Astrocyte (in vitro differentiated cells and primary cell): ENCODE results near the gene TLK2. TPM values are rescaled to one million over a fixed set of nuclear protein-coding genes. Genes with fewer than 3 reads are reported as not detected.
A peak's percentile ranks its signal among the peaks of the same experiment; 100 is the strongest.
"Not testable (repeated sequence)": the region's sequence is repeated elsewhere in the genome, so short reads cannot be mapped to it uniquely, and the experiment has no call there.

Source experiments
- DNase-seq: peaks from one replicate; pipeline ENCODE4 v3.0.0-alpha.2; 2010; ENCODE audit warnings: low read depth
- FAIRE-seq: peaks from 2 replicates; lab custom pipeline; 2011; peaks lifted over from hg19 to GRCh38; lab: Jason Lieb, UNC
- H2AFZ ChIP-seq: 2 replicates; pipeline ENCODE4 v1.6.0; 2012; ENCODE audit warnings: low read depth, low read length, inconsistent platforms
- H3K27ac ChIP-seq: 2 replicates; pipeline ENCODE4 v1.5.1; 2011; ENCODE audit warnings: low read depth, low read length, inconsistent platforms
- H3K27me3 ChIP-seq: 2 replicates; pipeline ENCODE4 v1.6.0; 2011; ENCODE audit warnings: low read length, inconsistent platforms; ENCODE audit not compliant: insufficient read depth
- H3K36me3 ChIP-seq: 2 replicates; pipeline ENCODE4 v1.5.1; 2011; ENCODE audit warnings: low read length, inconsistent platforms; ENCODE audit not compliant: insufficient read depth
- H3K4me1 ChIP-seq: 2 replicates; pipeline ENCODE4 v1.5.1; 2011; ENCODE audit warnings: low read length, inconsistent platforms; ENCODE audit not compliant: insufficient read depth
- H3K4me2 ChIP-seq: 2 replicates; pipeline ENCODE4 v1.6.0; 2012; ENCODE audit warnings: low read length, inconsistent platforms
- H3K4me3 ChIP-seq: 2 replicates; pipeline ENCODE4 v1.5.1; 2011; ENCODE audit warnings: low read depth, mild to moderate bottlenecking, low read length, inconsistent platforms; ENCODE audit not compliant: insufficient read depth
- H3K79me2 ChIP-seq: 2 replicates; pipeline ENCODE4 v1.6.0; 2012; ENCODE audit warnings: mild to moderate bottlenecking, low read length, inconsistent platforms; ENCODE audit not compliant: insufficient read depth
- H3K9ac ChIP-seq: 2 replicates; pipeline ENCODE4 v1.6.0; 2012; ENCODE audit warnings: mild to moderate bottlenecking, low read length, inconsistent platforms
- H3K9me3 ChIP-seq: 2 replicates; pipeline ENCODE4 v1.5.1; 2012; ENCODE audit warnings: low read depth, mild to moderate bottlenecking, low read length, inconsistent platforms; ENCODE audit not compliant: insufficient read depth
- H4K20me1 ChIP-seq: 2 replicates; pipeline ENCODE4 v1.6.0; 2012; ENCODE audit warnings: low read length, inconsistent platforms; ENCODE audit not compliant: insufficient read depth
- H3K27ac Mint-ChIP-seq: one replicate; pipeline ENCODE4 v1.8.0; 2021; ENCODE audit warnings: mild to moderate bottlenecking, mixed read lengths; ENCODE audit not compliant: unreplicated experiment
- H3K27me3 Mint-ChIP-seq: one replicate; pipeline ENCODE4 v1.8.0; 2021; ENCODE audit warnings: low read depth, mixed read lengths; ENCODE audit not compliant: unreplicated experiment
- H3K36me3 Mint-ChIP-seq: one replicate; pipeline ENCODE4 v1.8.0; 2021; ENCODE audit warnings: low read depth, mixed read lengths; ENCODE audit not compliant: unreplicated experiment
- H3K4me1 Mint-ChIP-seq: one replicate; pipeline ENCODE4 v1.8.0; 2021; ENCODE audit warnings: low read depth, mixed read lengths; ENCODE audit not compliant: unreplicated experiment
- H3K4me3 Mint-ChIP-seq: one replicate; pipeline ENCODE4 v1.8.0; 2021; ENCODE audit warnings: mild to moderate bottlenecking, moderate library complexity, mixed read lengths; ENCODE audit not compliant: unreplicated experiment
- H3K9me3 Mint-ChIP-seq: one replicate; pipeline ENCODE4 v1.8.0; 2021; ENCODE audit warnings: mild to moderate bottlenecking, mixed read lengths; ENCODE audit not compliant: unreplicated experiment
- CTCF ChIP-seq: IDR thresholded peaks from 2 replicates; pipeline ENCODE4 v1.5.1; 2011; ENCODE audit warnings: low read depth, mild to moderate bottlenecking, inconsistent platforms, low read length, moderate library complexity; ENCODE audit not compliant: insufficient read depth
- EZH2 ChIP-seq: IDR thresholded peaks from 2 replicates; pipeline ENCODE4 v1.6.1; 2012; ENCODE audit warnings: mild to moderate bottlenecking, low read length, inconsistent platforms; ENCODE audit not compliant: insufficient read depth
- total RNA-seq: library from RNA; stranded (reverse); gene quantifications from 2 replicates; pipeline ENCODE4 v1.2.1, GENCODE V29; 2021

TLK2 gene
- total RNA-seq, 1 donor from 2014 or later, result 53.0 TPM

- not testable (repeated sequence) for H3K9ac ChIP-seq, H3K36me3 Mint-ChIP-seq, H3K27me3 ChIP-seq, H3K9me3 ChIP-seq, H3K4me1 ChIP-seq, H2AFZ ChIP-seq, H3K36me3 ChIP-seq, H3K4me1 Mint-ChIP-seq, H3K27ac ChIP-seq, H4K20me1 ChIP-seq, FAIRE-seq, H3K4me3 Mint-ChIP-seq, DNase-seq, H3K4me2 ChIP-seq, H3K9me3 Mint-ChIP-seq, H3K4me3 ChIP-seq, H3K27ac Mint-ChIP-seq, H3K27me3 Mint-ChIP-seq, H3K79me2 ChIP-seq
These were observed 78.9 kb downstream of the TLK2 start for GRCh38 chr17:62557532-62557931.

- not testable (repeated sequence) for FAIRE-seq, H3K9ac ChIP-seq, H4K20me1 ChIP-seq, H3K27me3 ChIP-seq, H3K4me3 ChIP-seq, H3K27me3 Mint-ChIP-seq, H3K9me3 Mint-ChIP-seq, H3K4me2 ChIP-seq, DNase-seq, H3K4me1 Mint-ChIP-seq, H3K4me3 Mint-ChIP-seq, H3K36me3 ChIP-seq, H3K79me2 ChIP-seq, H3K36me3 Mint-ChIP-seq, H3K27ac ChIP-seq, H3K27ac Mint-ChIP-seq, H3K4me1 ChIP-seq, H3K9me3 ChIP-seq, H2AFZ ChIP-seq
These were observed 80.3 kb downstream of the TLK2 start for GRCh38 chr17:62558941-62559340.

- H3K36me3 ChIP-seq, H2AFZ ChIP-seq, H3K4me3 Mint-ChIP-seq, FAIRE-seq, H3K27me3 ChIP-seq, H3K79me2 ChIP-seq, H3K9me3 Mint-ChIP-seq, DNase-seq, H3K27ac Mint-ChIP-seq, H4K20me1 ChIP-seq, H3K4me2 ChIP-seq, H3K9me3 ChIP-seq, H3K9ac ChIP-seq, H3K27me3 Mint-ChIP-seq, H3K4me3 ChIP-seq, H3K27ac ChIP-seq: not testable (repeated sequence)
- Mint-ChIP-seq H3K4me1 (peaks cover 11% of the 10 kb centered on the region), H3K36me3 (peaks cover 19% of the 10 kb centered on the region)
- H3K4me1 ChIP-seq, result peaks cover 11% of the 10 kb centered on the region
These were observed 82.3 kb downstream of the TLK2 start for GRCh38 chr17:62560971-62561370.

GRCh38 chr17:62562656-62563055 lies 84.0 kb downstream of the TLK2 start:
- no peaks in the 10 kb centered on the region for H3K27me3 ChIP-seq
- no peaks in the 10 kb centered on the region for H4K20me1 ChIP-seq
- DNase-seq (peak; percentile 48), FAIRE-seq (peak; percentile 5)
- Mint-ChIP-seq H3K36me3 (peaks cover 25% of the 10 kb centered on the region), H3K9me3 (no peaks in the 10 kb centered on the region), H3K4me1 (peaks cover 13% of the 10 kb centered on the region), H3K27me3 (no peaks in the 10 kb centered on the region), H3K4me3 (no peak overlapping the region), H3K27ac (no peak overlapping the region)
- no peak overlapping the region for H3K4me3 ChIP-seq
- H3K4me1 ChIP-seq, result peaks cover 18% of the 10 kb centered on the region
- no peaks in the 10 kb centered on the region for H3K9me3 ChIP-seq
- no peak overlapping the region for H2AFZ ChIP-seq
- TF ChIP-seq EZH2 (no peak), CTCF (no peak)
- H3K27ac ChIP-seq, result no peak overlapping the region
- H3K9ac ChIP-seq, result no peak overlapping the region
- peaks cover 2% of the 10 kb centered on the region for H3K36me3 ChIP-seq
- no peaks in the 10 kb centered on the region for H3K79me2 ChIP-seq
- H3K4me2 ChIP-seq, result no peak overlapping the region
